Gastroesophageal sphincter (tissue), 3 donors: ENCODE measurements around the gene SPRR2E.

ENCODE experiments used
- CTCF ChIP-seq, 4 experiments: fragments of 200-600 bp in 2 of 4; fragments of 450-650 bp in 2 of 4; sonication (generic) in 1 of 4; IDR thresholded peaks; one replicate each; pipeline ENCODE4 v1.5.1; 2017 to 2019; ENCODE audit warnings: antibody characterized with exemption in 4 of 4, mild to moderate bottlenecking in 2 of 4, moderate library complexity in 2 of 4
- EP300 ChIP-seq: sonication (generic); formaldehyde crosslinking; IDR thresholded peaks from one replicate; pipeline ENCODE4 v1.6.1; 2017; ENCODE audit warnings: antibody characterized with exemption, mild to moderate bottlenecking
- POLR2A ChIP-seq, 2 donors: fragments of 450-650 bp; IDR thresholded peaks; one replicate each; pipeline ENCODE4 v1.6.1; 2017; ENCODE audit warnings: antibody characterized with exemption in 2 of 2, mild to moderate bottlenecking in 2 of 2, moderate library complexity in 1 of 2
- POLR2AphosphoS5 ChIP-seq: sonication (generic); formaldehyde crosslinking; IDR thresholded peaks from one replicate; pipeline ENCODE4 v1.6.1; 2017; ENCODE audit warnings: antibody characterized with exemption

- no peak for TF ChIP-seq CTCF (IDR thresholded peaks at IDR 0.05)
- no peak for TF ChIP-seq POLR2A (IDR thresholded peaks at IDR 0.05)
- no peak for TF ChIP-seq EP300
- no peak for TF ChIP-seq POLR2AphosphoS5
These were observed 37.0 kb downstream of the SPRR2E start, which contains the start of gene SPRR2A for GRCh38 chr1:153057375-153057774.
